Gastroesophageal sphincter (tissue), 3 donors: ENCODE data around the gene HBA2.

Source experiments
- EP300 ChIP-seq: sonication (generic); formaldehyde crosslinking; IDR thresholded peaks from one replicate; pipeline ENCODE4 v1.6.1; 2017; ENCODE audit warnings: antibody characterized with exemption, mild to moderate bottlenecking
- POLR2A ChIP-seq, 2 donors: fragments of 450-650 bp; IDR thresholded peaks; one replicate each; pipeline ENCODE4 v1.6.1; 2017; ENCODE audit warnings: antibody characterized with exemption in 2 of 2, mild to moderate bottlenecking in 2 of 2, moderate library complexity in 1 of 2
- POLR2AphosphoS5 ChIP-seq: sonication (generic); formaldehyde crosslinking; IDR thresholded peaks from one replicate; pipeline ENCODE4 v1.6.1; 2017; ENCODE audit warnings: antibody characterized with exemption
- TF ChIP-seq, protein P1 (sequence below), 4 experiments: fragments of 200-600 bp in 2 of 4; fragments of 450-650 bp in 2 of 4; sonication (generic) in 1 of 4; IDR thresholded peaks; one replicate each; pipeline ENCODE4 v1.5.1; 2017 to 2019; ENCODE audit warnings: antibody characterized with exemption in 4 of 4, mild to moderate bottlenecking in 2 of 4, moderate library complexity in 2 of 4

DNA sequence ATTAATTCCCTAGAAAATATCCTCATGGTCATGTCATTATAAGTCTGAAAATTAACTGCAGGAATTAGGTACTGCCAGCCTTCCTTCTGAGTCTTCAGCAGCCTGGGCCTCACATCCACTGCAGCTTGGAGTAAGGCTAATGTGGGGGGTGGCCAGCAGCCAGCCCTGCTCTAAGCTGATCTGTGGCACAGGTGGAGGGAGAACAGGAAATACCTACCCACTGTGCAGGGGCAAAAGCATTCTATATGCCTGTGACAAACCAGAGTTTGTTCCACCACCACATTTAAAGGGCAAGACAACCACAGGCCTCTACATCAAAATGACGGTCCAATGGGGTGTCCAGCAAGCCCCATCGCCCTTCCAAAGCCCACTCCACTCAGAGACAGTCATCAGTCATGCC is 43.6 kb upstream of the HBA2 start:
- TF ChIP-seq POLR2A (IDR thresholded peaks at IDR 0.05) (no peak), POLR2AphosphoS5 (no peak), EP300 (no peak)
- TF ChIP-seq, protein P1, sequence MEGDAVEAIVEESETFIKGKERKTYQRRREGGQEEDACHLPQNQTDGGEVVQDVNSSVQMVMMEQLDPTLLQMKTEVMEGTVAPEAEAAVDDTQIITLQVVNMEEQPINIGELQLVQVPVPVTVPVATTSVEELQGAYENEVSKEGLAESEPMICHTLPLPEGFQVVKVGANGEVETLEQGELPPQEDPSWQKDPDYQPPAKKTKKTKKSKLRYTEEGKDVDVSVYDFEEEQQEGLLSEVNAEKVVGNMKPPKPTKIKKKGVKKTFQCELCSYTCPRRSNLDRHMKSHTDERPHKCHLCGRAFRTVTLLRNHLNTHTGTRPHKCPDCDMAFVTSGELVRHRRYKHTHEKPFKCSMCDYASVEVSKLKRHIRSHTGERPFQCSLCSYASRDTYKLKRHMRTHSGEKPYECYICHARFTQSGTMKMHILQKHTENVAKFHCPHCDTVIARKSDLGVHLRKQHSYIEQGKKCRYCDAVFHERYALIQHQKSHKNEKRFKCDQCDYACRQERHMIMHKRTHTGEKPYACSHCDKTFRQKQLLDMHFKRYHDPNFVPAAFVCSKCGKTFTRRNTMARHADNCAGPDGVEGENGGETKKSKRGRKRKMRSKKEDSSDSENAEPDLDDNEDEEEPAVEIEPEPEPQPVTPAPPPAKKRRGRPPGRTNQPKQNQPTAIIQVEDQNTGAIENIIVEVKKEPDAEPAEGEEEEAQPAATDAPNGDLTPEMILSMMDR (IDR thresholded peaks at IDR 0.05), result no peak
